GM10266 (cell line): ENCODE data around the gene ZGPAT.

Source experiments
- DNase-seq: peaks from one replicate; pipeline ENCODE4 v3.0.0; 2012; ENCODE audit errors: extremely low spot score
- TF ChIP-seq, protein P1 (sequence below): IDR thresholded peaks from 2 replicates; pipeline ENCODE4 v1.5.1; 2012; ENCODE audit warnings: mild to moderate bottlenecking, low read depth; ENCODE audit not compliant: control insufficient read depth, insufficient read depth; ENCODE audit errors: missing control alignments

Gene ZGPAT

DNA sequence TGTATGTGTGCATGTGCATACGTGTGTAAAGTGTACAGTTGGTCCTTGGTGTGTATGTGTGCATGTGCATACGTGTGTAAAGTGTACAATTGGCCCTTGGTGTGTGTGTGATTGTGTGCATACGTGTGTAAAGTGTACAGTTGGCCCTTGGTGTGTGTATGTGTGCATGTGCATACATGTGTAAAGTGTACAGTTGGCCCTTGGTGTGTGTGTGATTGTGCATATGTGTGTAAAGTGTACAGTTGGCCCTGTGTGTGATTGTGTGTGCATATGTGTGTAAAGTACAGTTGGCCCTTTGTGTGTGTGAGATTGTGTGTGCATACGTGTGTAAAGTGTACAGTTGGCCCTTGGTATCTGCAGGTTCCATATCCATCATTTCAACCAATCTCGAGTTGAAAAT lies 23.6 kb downstream of the ZGPAT start:
- TF ChIP-seq, protein P1, sequence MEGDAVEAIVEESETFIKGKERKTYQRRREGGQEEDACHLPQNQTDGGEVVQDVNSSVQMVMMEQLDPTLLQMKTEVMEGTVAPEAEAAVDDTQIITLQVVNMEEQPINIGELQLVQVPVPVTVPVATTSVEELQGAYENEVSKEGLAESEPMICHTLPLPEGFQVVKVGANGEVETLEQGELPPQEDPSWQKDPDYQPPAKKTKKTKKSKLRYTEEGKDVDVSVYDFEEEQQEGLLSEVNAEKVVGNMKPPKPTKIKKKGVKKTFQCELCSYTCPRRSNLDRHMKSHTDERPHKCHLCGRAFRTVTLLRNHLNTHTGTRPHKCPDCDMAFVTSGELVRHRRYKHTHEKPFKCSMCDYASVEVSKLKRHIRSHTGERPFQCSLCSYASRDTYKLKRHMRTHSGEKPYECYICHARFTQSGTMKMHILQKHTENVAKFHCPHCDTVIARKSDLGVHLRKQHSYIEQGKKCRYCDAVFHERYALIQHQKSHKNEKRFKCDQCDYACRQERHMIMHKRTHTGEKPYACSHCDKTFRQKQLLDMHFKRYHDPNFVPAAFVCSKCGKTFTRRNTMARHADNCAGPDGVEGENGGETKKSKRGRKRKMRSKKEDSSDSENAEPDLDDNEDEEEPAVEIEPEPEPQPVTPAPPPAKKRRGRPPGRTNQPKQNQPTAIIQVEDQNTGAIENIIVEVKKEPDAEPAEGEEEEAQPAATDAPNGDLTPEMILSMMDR = no peak
- DNase-seq = no peak

DNA sequence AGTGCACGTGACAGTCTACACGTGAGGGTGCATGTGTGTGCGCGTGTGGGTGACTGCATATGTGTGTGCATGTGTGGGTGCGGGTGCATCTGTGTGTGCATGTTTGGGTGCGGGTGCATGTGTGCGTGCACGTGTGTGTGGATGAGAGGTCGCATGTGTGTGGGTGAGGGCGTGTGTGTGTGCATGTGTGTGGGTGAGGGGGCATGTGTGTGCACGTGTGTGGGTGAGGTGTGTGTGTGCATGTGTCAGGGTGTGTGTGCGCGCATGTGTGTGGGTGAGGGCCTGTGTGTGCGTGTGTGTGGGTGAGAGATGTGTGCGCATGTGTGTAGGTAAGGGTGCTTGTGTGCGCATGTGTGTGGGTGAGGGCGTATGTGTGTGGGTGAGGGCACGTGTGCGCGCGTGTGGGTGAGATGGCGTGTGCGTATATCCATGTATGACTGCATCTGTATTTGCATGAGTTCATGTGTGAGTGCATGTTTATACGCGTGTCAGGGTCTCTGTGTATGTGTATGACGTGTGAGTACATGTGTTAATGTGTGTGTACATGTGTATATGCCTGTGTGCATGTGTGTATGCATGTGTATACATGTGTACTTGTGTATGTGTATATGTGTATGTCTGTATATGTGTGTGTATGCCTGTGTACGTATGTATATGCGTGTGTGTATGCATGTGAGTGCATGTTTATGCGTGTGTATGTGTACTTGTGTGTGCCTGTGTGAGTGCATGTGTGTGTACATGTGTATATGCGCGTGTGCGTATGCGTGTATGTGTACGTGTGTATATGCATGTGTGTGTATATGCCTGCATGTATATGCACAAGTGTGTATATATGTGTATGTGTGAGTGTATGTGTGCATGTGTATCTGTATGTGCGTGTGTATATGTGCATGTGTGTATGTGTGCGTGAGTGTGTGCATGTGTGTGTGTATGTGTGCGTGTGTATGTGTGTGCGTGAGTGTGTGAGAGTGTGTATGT lies 24.6 kb downstream of the ZGPAT start:
- TF ChIP-seq, protein P1 = no peak
- DNase-seq = no peak

DNA sequence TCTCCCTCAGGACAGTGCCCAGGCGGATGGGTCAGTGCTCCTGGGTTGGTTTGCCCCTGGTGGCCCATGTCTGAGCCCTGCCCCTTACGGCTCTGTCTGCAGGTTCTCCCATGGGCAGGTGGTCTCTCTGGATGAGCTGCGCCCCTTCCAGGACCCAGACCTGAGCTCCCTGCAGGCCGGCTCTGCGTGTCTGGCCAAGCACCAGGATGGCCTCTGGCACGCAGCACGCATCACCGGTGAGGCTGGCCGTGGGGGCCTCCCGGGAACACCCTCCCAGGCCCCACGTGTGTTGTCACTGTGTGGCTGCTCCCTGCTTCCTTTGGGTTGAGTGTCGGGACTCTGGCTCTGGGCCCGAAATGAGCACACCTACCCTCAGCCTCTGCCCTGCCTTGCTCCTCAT lies 25.3 kb downstream of the ZGPAT start:
- no peak for DNase-seq
- TF ChIP-seq, protein P1 = no peak

DNA sequence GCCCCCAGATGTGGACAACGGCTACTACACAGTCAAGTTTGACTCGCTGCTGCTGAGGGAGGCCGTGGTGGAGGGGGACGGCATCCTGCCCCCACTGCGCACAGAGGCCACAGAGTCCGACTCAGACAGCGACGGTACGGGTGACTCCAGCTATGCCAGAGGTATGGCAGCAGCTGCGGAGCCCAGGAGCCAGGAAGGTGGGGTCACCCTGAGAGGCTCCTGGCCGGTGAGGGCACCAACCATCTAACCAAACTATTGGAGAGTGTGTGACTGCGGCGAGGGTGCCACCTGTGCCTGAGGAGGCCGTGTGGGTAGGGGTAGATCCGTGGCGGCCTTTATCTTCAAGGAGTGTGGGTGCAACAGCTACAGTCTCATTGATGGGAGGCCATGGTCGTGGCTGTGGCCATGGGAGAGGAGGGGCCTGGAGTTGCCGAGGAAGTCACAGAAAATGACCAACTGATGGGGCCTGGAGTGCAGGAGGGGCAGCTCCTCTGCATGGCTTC lies 25.8 kb downstream of the ZGPAT start:
- TF ChIP-seq, protein P1 = no peak

DNA sequence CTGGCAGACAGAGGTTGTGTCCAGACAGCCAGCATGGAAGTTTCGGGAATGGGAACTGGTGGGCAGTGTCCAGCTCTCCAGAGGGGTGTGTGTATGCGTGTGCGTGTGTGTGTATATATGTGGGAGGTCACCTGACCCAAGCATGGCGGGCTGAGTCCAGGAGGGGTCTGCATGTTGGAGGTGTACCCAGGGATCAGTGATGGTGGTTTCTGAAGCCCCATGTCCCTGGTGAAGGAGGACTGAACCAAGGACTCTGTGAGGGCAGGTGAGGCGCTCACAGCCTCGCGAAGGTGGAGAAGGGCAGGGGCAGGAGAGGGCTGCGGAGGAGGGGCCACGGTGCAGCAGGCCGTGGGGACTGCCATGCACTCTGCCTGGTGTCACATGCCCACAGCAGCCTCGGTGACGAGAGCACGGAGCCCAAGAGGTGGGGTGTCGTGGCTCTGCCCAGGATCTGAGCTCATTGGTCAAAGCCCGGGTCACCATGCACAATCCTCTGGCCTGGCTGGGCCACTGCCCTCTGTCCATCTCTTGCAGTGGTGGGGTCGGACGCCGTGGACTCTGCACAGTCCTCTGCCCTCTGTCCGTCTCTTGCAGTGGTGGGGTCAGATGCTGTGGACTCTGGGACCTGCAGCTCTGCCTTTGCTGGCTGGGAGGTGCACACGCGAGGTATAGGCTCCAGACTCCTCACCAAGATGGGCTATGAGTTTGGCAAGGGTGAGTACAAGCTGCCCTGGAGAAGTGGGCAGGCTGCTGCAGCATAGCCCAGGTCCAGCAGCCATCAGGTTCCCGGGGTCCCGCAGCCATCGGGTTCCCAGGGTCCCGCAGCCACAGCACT lies 26.5 kb downstream of the ZGPAT start:
- no peak for DNase-seq
- TF ChIP-seq, protein P1 = no peak

More for the DNA sequence above, 25.8 kb downstream of the ZGPAT start:
- DNase-seq = no peak

DNA sequence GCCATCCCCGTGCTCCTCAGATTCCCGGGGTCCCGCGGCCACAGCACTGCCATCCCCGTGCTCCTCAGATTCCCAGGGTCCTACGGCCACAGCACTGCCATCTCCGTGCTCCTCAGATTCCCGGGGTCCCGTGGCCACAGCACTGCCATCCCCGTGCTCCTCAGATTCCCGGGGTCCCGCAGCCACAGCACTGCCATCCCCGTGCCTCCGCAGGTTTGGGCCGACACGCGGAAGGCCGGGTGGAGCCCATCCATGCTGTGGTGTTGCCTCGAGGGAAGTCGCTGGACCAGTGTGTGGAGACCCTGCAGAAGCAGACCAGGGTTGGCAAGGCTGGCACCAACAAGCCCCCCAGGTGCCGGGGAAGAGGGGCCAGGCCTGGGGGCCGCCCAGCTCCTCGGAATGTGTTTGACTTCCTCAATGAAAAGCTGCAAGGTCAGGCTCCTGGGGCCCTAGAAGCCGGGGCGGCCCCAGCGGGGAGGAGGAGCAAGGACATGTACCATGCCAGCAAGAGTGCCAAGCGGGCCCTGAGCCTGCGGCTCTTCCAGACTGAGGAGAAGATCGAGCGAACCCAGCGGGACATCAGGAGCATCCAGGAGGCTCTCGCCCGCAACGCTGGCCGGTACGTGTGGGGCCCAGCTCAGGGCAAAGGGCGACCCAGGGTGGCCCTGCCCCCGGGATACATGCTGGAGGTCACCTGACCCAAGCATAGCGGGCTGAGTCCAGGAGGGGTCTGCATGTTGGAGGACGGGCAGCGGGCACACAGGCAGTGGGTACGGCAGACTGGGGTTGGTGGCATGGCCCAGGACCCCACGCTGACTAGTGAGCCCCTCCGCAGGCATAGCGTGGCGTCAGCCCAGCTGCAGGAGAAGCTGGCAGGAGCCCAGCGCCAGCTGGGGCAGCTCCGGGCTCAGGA lies 27.4 kb downstream of the ZGPAT start:
- TF ChIP-seq, protein P1 = no peak
- no peak for DNase-seq
